T-cell (primary cell): ENCODE data around the gene MICAL3. TPM values are rescaled to one million over a fixed set of nuclear protein-coding genes. Genes with fewer than 3 reads are reported as not detected.
"Not testable (repeated sequence)": the region's sequence is repeated elsewhere in the genome, so short reads cannot be mapped to it uniquely, and the experiment has no call there.

Experiments
- ATAC-seq, 4 experiments: fragments of 200-7000 bp in 3 of 4; fragments of 150-1000 bp in 1 of 4; cut with Tn5 transposase; replicated peaks in 1 of 4; 1 replicate in 3 of 4; 2 replicates in 1 of 4; pipeline ENCODE4 v1.10.0; 2021; ENCODE audit warnings: moderate library complexity in 3 of 4, mild to moderate bottlenecking in 2 of 4, moderate number of reproducible peaks in 1 of 4
- CTCF ChIA-PET, 2 donors: fragments of 300-600 bp; sonication (Branson Sonifier 250); formaldehyde crosslinking; loops; one replicate each; lab custom pipeline; 2022; ENCODE audit warnings: antibody characterized with exemption in 2 of 2; lab: Charles Lee
- POLR2A ChIA-PET, 2 donors: fragments of 300-600 bp; sonication (Branson Sonifier 250); formaldehyde crosslinking; loops; one replicate each; lab custom pipeline; 2022; ENCODE audit warnings: antibody characterized with exemption in 2 of 2; lab: Charles Lee
- DNase-seq, 35 experiments: peaks; one replicate each; pipeline versions ENCODE4 v3.0.0 to v3.0.0-alpha.2; 2013 to 2023
- H3K27ac ChIP-seq: one replicate; pipeline ENCODE4 v1.5.1; 2013; ENCODE audit warnings: low read length
- H3K27me3 ChIP-seq, 2 experiments: replicated peaks in 1 of 2; 1 replicate in 1 of 2; 2 replicates in 1 of 2; pipeline versions ENCODE4 v1.6.1 to v1.7.0; 2013; ENCODE audit warnings: low read length in 1 of 2, mixed read lengths in 1 of 2; ENCODE audit not compliant: control insufficient read depth in 2 of 2, insufficient read depth in 2 of 2; ENCODE audit errors: extremely low read depth in 1 of 2
- H3K36me3 ChIP-seq, 2 donors: 1 replicate in 1 of 2; 2 replicates in 1 of 2; pipeline versions ENCODE4 v1.6.1 to v1.7.0; 2013; ENCODE audit warnings: low read length in 1 of 2; ENCODE audit not compliant: control insufficient read depth in 2 of 2, insufficient read depth in 1 of 2; ENCODE audit errors: extremely low read depth in 1 of 2
- H3K4me1 ChIP-seq, 2 experiments: 1 replicate in 1 of 2; 2 replicates in 1 of 2; pipeline versions ENCODE4 v1.6.1 to v1.7.0; 2013; ENCODE audit warnings: low read length in 2 of 2, mixed read lengths in 1 of 2; ENCODE audit not compliant: insufficient read depth in 2 of 2, control insufficient read depth in 1 of 2; ENCODE audit errors: extremely low read depth in 1 of 2
- H3K4me3 ChIP-seq, 2 donors: 1 replicate in 1 of 2; 2 replicates in 1 of 2; pipeline versions ENCODE4 v1.5.1 to v1.7.0; 2013; ENCODE audit warnings: mild to moderate bottlenecking in 2 of 2, low read length in 1 of 2, moderate library complexity in 1 of 2; ENCODE audit not compliant: control insufficient read depth in 1 of 2; ENCODE audit errors: extremely low read depth in 1 of 2
- H3K9me3 ChIP-seq: 2 replicates; pipeline ENCODE4 v1.7.0; 2013
- H3K27ac Mint-ChIP-seq, 2 donors: one replicate each; pipeline ENCODE4 v1.8.0; 2020 to 2021; ENCODE audit warnings: mild to moderate bottlenecking in 2 of 2, mixed read lengths in 2 of 2
- H3K27me3 Mint-ChIP-seq, 2 donors: one replicate each; pipeline ENCODE4 v1.8.0; 2021 to 2022; ENCODE audit warnings: mixed read lengths in 2 of 2
- H3K36me3 Mint-ChIP-seq: one replicate; pipeline ENCODE4 v1.8.0; 2021; ENCODE audit warnings: mixed read lengths
- H3K4me1 Mint-ChIP-seq, 3 donors: one replicate each; pipeline ENCODE4 v1.8.0; 2020 to 2022; ENCODE audit warnings: mixed read lengths in 3 of 3, mild to moderate bottlenecking in 1 of 3
- H3K4me3 Mint-ChIP-seq, 3 donors: one replicate each; pipeline ENCODE4 v1.8.0; 2020 to 2022; ENCODE audit warnings: mild to moderate bottlenecking in 3 of 3, mixed read lengths in 3 of 3, moderate library complexity in 3 of 3
- H3K9me3 Mint-ChIP-seq, 3 donors: one replicate each; pipeline ENCODE4 v1.8.0; 2020 to 2022; ENCODE audit warnings: mixed read lengths in 3 of 3
- WGBS: methylation state at CpG from one replicate; pipeline ENCODE4 v1.1.5; 2013; ENCODE audit warnings: missing lambda C conversion rate; ENCODE audit not compliant: insufficient coverage; 5-methylcytosine and 5-hydroxymethylcytosine counted together
- total RNA-seq, 35 experiments: library from RNA in 6 of 35; stranded (reverse) in 6 of 35; fragments of 120-200 nt in 1 of 35; gene quantifications; one replicate each; pipeline versions ENCODE4 v1.2.1 to v1.2.4 and lab custom pipeline; 2013 to 2026

The MICAL3 gene
- total RNA-seq, 5 donors from 2014 or later (not counting 1 experiment from before 2014, with no cell fraction given), result 19.1 to 37.5 (median 22.3) TPM

DNA sequence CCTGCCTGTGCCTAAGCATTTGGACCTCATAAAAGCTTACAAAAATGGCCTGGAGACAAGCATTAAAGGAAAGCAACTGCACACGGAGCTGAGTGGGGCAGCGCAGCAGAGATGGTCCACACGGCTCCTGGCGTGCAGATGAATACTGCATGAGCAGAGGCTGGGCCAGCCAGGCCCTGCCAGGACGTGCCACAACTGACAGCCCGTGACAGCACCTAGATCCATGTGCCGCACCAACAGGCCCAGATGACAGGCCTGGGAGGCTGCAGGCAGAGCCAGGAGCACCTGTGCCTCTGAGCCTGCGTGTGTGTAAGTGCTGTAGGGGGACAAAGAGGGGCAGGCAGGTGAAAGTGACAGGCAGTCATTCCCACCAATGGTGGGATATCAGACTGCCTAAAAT lies 33.4 kb downstream of the MICAL3 start:
- Histone ChIP-seq H3K9me3 (no peaks in the 10 kb centered on the region), H3K27me3 (no peaks in the 10 kb centered on the region), H3K4me1 (peaks cover 0 to 9% of the 10 kb centered on the region in 2 experiments), H3K27ac (no peak overlapping the region), H3K36me3 (no peaks in the 10 kb centered on the region), H3K4me3 (no peak overlapping the region)
- Mint-ChIP-seq H3K4me1 (peaks cover 10 to 51% (median 23%) of the 10 kb centered on the region in 3 donors), H3K27ac (no peak overlapping the region), H3K9me3 (no peaks in the 10 kb centered on the region), H3K27me3 (no peaks in the 10 kb centered on the region), H3K36me3 (no peaks in the 10 kb centered on the region), H3K4me3 (no peak overlapping the region)
- no peak for ATAC-seq
- DNase-seq, result no peak
- 75% methylated on average over 6 of the region's 8 CpGs for WGBS
- POLR2A ChIA-PET, result no interaction called here
- CTCF ChIA-PET, result no interaction called here

- H3K36me3 ChIP-seq, result no peaks in the 10 kb centered on the region
- no peak overlapping the region for H3K27ac ChIP-seq
- no peaks in the 10 kb centered on the region for H3K27me3 Mint-ChIP-seq
- H3K27me3 ChIP-seq, result no peaks in the 10 kb centered on the region
- H3K9me3 ChIP-seq, result no peaks in the 10 kb centered on the region
- ATAC-seq (no peak), DNase-seq (no peak)
- H3K36me3 Mint-ChIP-seq, result no peaks in the 10 kb centered on the region
- H3K4me1 Mint-ChIP-seq, result peaks cover 10 to 52% (median 28%) of the 10 kb centered on the region in 3 donors
- H3K4me1 ChIP-seq, result peaks cover 0 to 3% of the 10 kb centered on the region in 2 experiments
- ChIA-PET CTCF (no interaction called here), POLR2A (no interaction called here)
- H3K4me3 Mint-ChIP-seq, result no peak overlapping the region
- peak overlapping the region in 1 of 2 donors; percentile 2 for H3K27ac Mint-ChIP-seq
- no peaks in the 10 kb centered on the region for H3K9me3 Mint-ChIP-seq
- WGBS, result 78% methylated on average over 4 of the region's 6 CpGs
- no peak overlapping the region for H3K4me3 ChIP-seq
Observed at GRCh38 chr22:17990147-17990546, 34.2 kb downstream of the MICAL3 start.

GRCh38 chr22:17988800-17989513 lies 35.4 kb downstream of the MICAL3 start:
- Histone ChIP-seq H3K9me3 (no peaks in the 10 kb centered on the region), H3K27me3 (no peaks in the 10 kb centered on the region), H3K4me3 (no peak overlapping the region), H3K27ac (no peak overlapping the region), H3K4me1 (peaks cover 0 to 3% of the 10 kb centered on the region in 2 experiments), H3K36me3 (no peaks in the 10 kb centered on the region)
- 93% methylated on average over 16 of the region's 16 CpGs for WGBS
- H3K4me1 Mint-ChIP-seq, result peaks cover 13 to 50% (median 26%) of the 10 kb centered on the region in 3 donors
- CTCF ChIA-PET, result interaction anchor here in 1 of 2 donors (1.1 kb wide), 1 partner anchor 70 kb away, joined by 3 read pairs; no protein-coding TSS in a partner anchor
- DNase-seq, result no peak
- H3K4me3 Mint-ChIP-seq, result no peak overlapping the region
- no peak for ATAC-seq
- no peaks in the 10 kb centered on the region for H3K9me3 Mint-ChIP-seq
- no peaks in the 10 kb centered on the region for H3K36me3 Mint-ChIP-seq
- POLR2A ChIA-PET, result no interaction called here
- H3K27ac Mint-ChIP-seq, result peak overlapping the region; percentile 53 to 68
- no peaks in the 10 kb centered on the region for H3K27me3 Mint-ChIP-seq

- H3K36me3 Mint-ChIP-seq, result no peaks in the 10 kb centered on the region
- H3K9me3 Mint-ChIP-seq, result no peaks in the 10 kb centered on the region
- H3K4me1 ChIP-seq, result peaks cover 0 to 12% of the 10 kb centered on the region in 2 experiments
- no peak for DNase-seq
- peak overlapping the region; percentile 55 to 69 for H3K27ac Mint-ChIP-seq
- no peak for ATAC-seq
- no CpG with 5 or more reads among the region's 5 CpGs for WGBS
- no peak overlapping the region for H3K27ac ChIP-seq
- no peaks in the 10 kb centered on the region for H3K27me3 ChIP-seq
- ChIA-PET CTCF (no interaction called here), POLR2A (no interaction called here)
- H3K4me3 Mint-ChIP-seq, result no peak overlapping the region
- H3K9me3 ChIP-seq, result no peaks in the 10 kb centered on the region
- H3K27me3 Mint-ChIP-seq, result no peaks in the 10 kb centered on the region
- no peaks in the 10 kb centered on the region for H3K36me3 ChIP-seq
- H3K4me3 ChIP-seq, result no peak overlapping the region
- H3K4me1 Mint-ChIP-seq, result peaks cover 28 to 57% (median 42%) of the 10 kb centered on the region in 3 donors
Observed at GRCh38 chr22:17985606-17986005, 38.8 kb downstream of the MICAL3 start.

DNA sequence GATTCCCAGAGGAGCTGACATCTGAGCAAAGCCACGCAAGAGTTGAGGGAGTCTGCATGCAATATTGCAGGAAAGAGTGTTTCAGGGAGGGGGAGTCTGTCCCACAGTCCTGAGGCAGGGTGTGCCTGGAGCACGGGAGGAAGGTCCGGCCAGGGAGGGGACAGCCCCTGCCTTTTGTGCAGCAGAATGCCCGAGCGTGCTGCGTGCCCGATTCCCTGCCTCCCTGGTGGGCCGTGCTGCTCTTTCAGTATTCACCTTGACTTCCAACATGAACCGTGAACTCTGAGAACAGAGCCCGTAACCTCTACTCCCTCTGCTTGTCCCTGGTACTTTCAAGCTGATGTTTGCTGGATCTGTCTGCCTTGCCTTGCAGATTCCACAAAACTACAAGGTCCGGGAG lies 39.3 kb downstream of the MICAL3 start:
- not testable (repeated sequence) for H3K36me3 Mint-ChIP-seq
- H3K4me1 Mint-ChIP-seq, result peaks cover 33 to 59% (median 47%) of the 10 kb centered on the region in 3 donors
- peaks cover 0 to 17% of the 10 kb centered on the region in 2 experiments for H3K4me1 ChIP-seq

GRCh38 chr22:17984114-17984513 lies 40.2 kb downstream of the MICAL3 start:
- no peaks in the 10 kb centered on the region for H3K9me3 ChIP-seq
- H3K4me1 Mint-ChIP-seq, result peaks cover 30 to 57% (median 45%) of the 10 kb centered on the region in 3 donors
- 92% methylated on average over 8 of the region's 8 CpGs for WGBS
- H3K4me3 ChIP-seq, result no peak overlapping the region
- CTCF ChIA-PET, result no interaction called here
- no peak overlapping the region for H3K4me3 Mint-ChIP-seq
- peaks cover 0 to 25% of the 10 kb centered on the region in 2 experiments for H3K4me1 ChIP-seq
- POLR2A ChIA-PET, result no interaction called here
- H3K36me3 Mint-ChIP-seq, result no peaks in the 10 kb centered on the region
- peak overlapping the region; percentile 56 to 74 for H3K27ac Mint-ChIP-seq
- DNase-seq (no peak), ATAC-seq (no peak)
- no peaks in the 10 kb centered on the region for H3K27me3 ChIP-seq
- H3K36me3 ChIP-seq, result no peaks in the 10 kb centered on the region
- H3K9me3 Mint-ChIP-seq, result no peaks in the 10 kb centered on the region
- no peaks in the 10 kb centered on the region for H3K27me3 Mint-ChIP-seq
- H3K27ac ChIP-seq, result no peak overlapping the region

More for the DNA sequence above, 39.3 kb downstream of the MICAL3 start:
- H3K4me3 ChIP-seq, H3K27me3 ChIP-seq, ATAC-seq, H3K9me3 Mint-ChIP-seq, H3K9me3 ChIP-seq, H3K27me3 Mint-ChIP-seq, CTCF ChIA-PET, H3K27ac ChIP-seq, DNase-seq, H3K36me3 ChIP-seq, H3K4me3 Mint-ChIP-seq, POLR2A ChIA-PET: not testable (repeated sequence)
- 77% methylated on average over 6 of the region's 11 CpGs for WGBS
- peak overlapping the region; percentile 55 to 69 for H3K27ac Mint-ChIP-seq
